Ishikawa (cell line): ENCODE measurements around the gene MYLK.

Experiments
- CEBPB ChIP-seq: IDR thresholded peaks from 2 replicates; pipeline ENCODE4 v1.6.1; 2012
- CREB1 ChIP-seq: IDR thresholded peaks from 2 replicates; pipeline ENCODE4 v1.6.1; 2012; ENCODE audit warnings: low read depth
- EGR1 ChIP-seq: IDR thresholded peaks from 2 replicates; pipeline ENCODE4 v1.6.1; 2012
- EP300 ChIP-seq: IDR thresholded peaks from 2 replicates; pipeline ENCODE4 v1.6.1; 2012; ENCODE audit warnings: borderline replicate concordance
- FOXM1 ChIP-seq: IDR thresholded peaks from 2 replicates; pipeline ENCODE4 v1.6.1; 2012; ENCODE audit warnings: low read depth, borderline replicate concordance
- NFIC ChIP-seq: IDR thresholded peaks from 2 replicates; pipeline ENCODE4 v1.6.1; 2012
- RAD21 ChIP-seq: IDR thresholded peaks from 2 replicates; pipeline ENCODE4 v1.6.1; 2012; ENCODE audit warnings: low read depth
- REST ChIP-seq: IDR thresholded peaks from 2 replicates; pipeline ENCODE4 v1.6.1; 2012; ENCODE audit warnings: low read depth, mild to moderate bottlenecking
- TAF1 ChIP-seq: IDR thresholded peaks from 2 replicates; pipeline ENCODE4 v1.6.1; 2012; ENCODE audit warnings: low read depth, mild to moderate bottlenecking
- TCF12 ChIP-seq: IDR thresholded peaks from 2 replicates; pipeline ENCODE4 v1.6.1; 2012; ENCODE audit warnings: low read depth
- TEAD4 ChIP-seq: IDR thresholded peaks from 2 replicates; pipeline ENCODE4 v1.6.1; 2012
- USF1 ChIP-seq: IDR thresholded peaks from 2 replicates; pipeline ENCODE4 v1.6.1; 2012
- YY1 ChIP-seq: IDR thresholded peaks from 2 replicates; pipeline ENCODE4 v1.6.1; 2012; ENCODE audit warnings: low read depth
- ZBTB7A ChIP-seq: IDR thresholded peaks from 2 replicates; pipeline ENCODE4 v1.6.1; 2012; ENCODE audit warnings: low read depth
- TF ChIP-seq, protein P1 (sequence below): IDR thresholded peaks from 2 replicates; pipeline ENCODE4 v1.6.1; 2012

MYLK gene

GRCh38 chr3:123692671-123693070 lies 191.5 kb downstream of the MYLK start:
- TF ChIP-seq ZBTB7A (no peak), EGR1 (no peak), USF1 (no peak), TEAD4 (no peak), YY1 (no peak), EP300 (no peak), FOXM1 (no peak), REST (no peak), RAD21 (no peak), TCF12 (no peak), TAF1 (no peak), CEBPB (no peak), NFIC (no peak), CREB1 (no peak)
- TF ChIP-seq, protein P1, sequence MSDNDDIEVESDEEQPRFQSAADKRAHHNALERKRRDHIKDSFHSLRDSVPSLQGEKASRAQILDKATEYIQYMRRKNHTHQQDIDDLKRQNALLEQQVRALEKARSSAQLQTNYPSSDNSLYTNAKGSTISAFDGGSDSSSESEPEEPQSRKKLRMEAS, result no peak

GRCh38 chr3:123692041-123692440 lies 192.1 kb downstream of the MYLK start:
- no peak for TF ChIP-seq NFIC
- TF ChIP-seq, protein P1, result no peak
- no peak for TF ChIP-seq REST
- no peak for TF ChIP-seq RAD21
- no peak for TF ChIP-seq EP300
- TF ChIP-seq CEBPB, result no peak
- no peak for TF ChIP-seq ZBTB7A

GRCh38 chr3:123689831-123690230 lies 194.3 kb downstream of the MYLK start:
- no peak for TF ChIP-seq FOXM1
- no peak for TF ChIP-seq TAF1
- no peak for TF ChIP-seq TEAD4
- TF ChIP-seq RAD21, result no peak
- TF ChIP-seq YY1, result no peak
- no peak for TF ChIP-seq EGR1
- no peak for TF ChIP-seq REST
- no peak for TF ChIP-seq NFIC
- TF ChIP-seq CEBPB, result no peak
- TF ChIP-seq, protein P1, result no peak
- TF ChIP-seq ZBTB7A, result no peak
- no peak for TF ChIP-seq CREB1
- TF ChIP-seq USF1, result no peak

GRCh38 chr3:123688241-123688747 lies 195.8 kb downstream of the MYLK start:
- TF ChIP-seq EGR1 (no peak), FOXM1 (no peak), EP300 (no peak), YY1 (no peak), CEBPB (no peak), RAD21 (no peak), TEAD4 (no peak), REST (no peak), CREB1 (no peak), ZBTB7A (no peak), TAF1 (no peak), USF1 (no peak)
- TF ChIP-seq, protein P1, result no peak
